GM06990 (cell line): Measurements from ENCODE around the gene REG4.
"Not testable (repeated sequence)": the region's sequence is repeated elsewhere in the genome, so short reads cannot be mapped to it uniquely, and the experiment has no call there.

Experiments
- DNase-seq: peaks from one replicate; pipeline ENCODE4 v3.0.0-alpha.2; 2011; ENCODE audit not compliant: insufficient read length; ENCODE audit errors: extremely low read depth
- H3K27me3 ChIP-seq: replicated peaks from 2 replicates; pipeline ENCODE4 v1.6.0; 2011; ENCODE audit warnings: low read length; ENCODE audit not compliant: control insufficient read depth, insufficient read depth
- H3K36me3 ChIP-seq: 2 replicates; pipeline ENCODE4 v1.5.1; 2011; ENCODE audit warnings: low read length; ENCODE audit not compliant: control insufficient read depth, insufficient read depth
- H3K4me3 ChIP-seq: replicated peaks from 2 replicates; pipeline ENCODE4 v1.5.1; 2011; ENCODE audit warnings: low read depth, mild to moderate bottlenecking, control low read depth, low read length
- TF ChIP-seq, protein P1 (sequence below): IDR thresholded peaks from 2 replicates; pipeline ENCODE4 v1.5.1; 2011; ENCODE audit warnings: low read length, control low read depth, mild to moderate bottlenecking, inconsistent platforms; ENCODE audit not compliant: insufficient read depth, poor library complexity, severe bottlenecking

Gene REG4

GRCh38 chr1:119841306-119841705, 30.0 kb upstream of the REG4 start:
- H3K36me3 ChIP-seq, result no peaks in the 10 kb centered on the region
- no peak overlapping the region for H3K4me3 ChIP-seq
- H3K27me3 ChIP-seq, result no peaks in the 10 kb centered on the region; the same call in none of the 2 replicates
- no peak for DNase-seq
- TF ChIP-seq, protein P1, sequence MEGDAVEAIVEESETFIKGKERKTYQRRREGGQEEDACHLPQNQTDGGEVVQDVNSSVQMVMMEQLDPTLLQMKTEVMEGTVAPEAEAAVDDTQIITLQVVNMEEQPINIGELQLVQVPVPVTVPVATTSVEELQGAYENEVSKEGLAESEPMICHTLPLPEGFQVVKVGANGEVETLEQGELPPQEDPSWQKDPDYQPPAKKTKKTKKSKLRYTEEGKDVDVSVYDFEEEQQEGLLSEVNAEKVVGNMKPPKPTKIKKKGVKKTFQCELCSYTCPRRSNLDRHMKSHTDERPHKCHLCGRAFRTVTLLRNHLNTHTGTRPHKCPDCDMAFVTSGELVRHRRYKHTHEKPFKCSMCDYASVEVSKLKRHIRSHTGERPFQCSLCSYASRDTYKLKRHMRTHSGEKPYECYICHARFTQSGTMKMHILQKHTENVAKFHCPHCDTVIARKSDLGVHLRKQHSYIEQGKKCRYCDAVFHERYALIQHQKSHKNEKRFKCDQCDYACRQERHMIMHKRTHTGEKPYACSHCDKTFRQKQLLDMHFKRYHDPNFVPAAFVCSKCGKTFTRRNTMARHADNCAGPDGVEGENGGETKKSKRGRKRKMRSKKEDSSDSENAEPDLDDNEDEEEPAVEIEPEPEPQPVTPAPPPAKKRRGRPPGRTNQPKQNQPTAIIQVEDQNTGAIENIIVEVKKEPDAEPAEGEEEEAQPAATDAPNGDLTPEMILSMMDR, result no peak

GRCh38 chr1:119840745-119841144, 29.5 kb upstream of the REG4 start:
- Histone ChIP-seq H3K27me3 (no peaks in the 10 kb centered on the region; the same call in none of the 2 replicates), H3K36me3 (no peaks in the 10 kb centered on the region), H3K4me3 (no peak overlapping the region)
- TF ChIP-seq, protein P1, result no peak
- DNase-seq, result no peak

DNA sequence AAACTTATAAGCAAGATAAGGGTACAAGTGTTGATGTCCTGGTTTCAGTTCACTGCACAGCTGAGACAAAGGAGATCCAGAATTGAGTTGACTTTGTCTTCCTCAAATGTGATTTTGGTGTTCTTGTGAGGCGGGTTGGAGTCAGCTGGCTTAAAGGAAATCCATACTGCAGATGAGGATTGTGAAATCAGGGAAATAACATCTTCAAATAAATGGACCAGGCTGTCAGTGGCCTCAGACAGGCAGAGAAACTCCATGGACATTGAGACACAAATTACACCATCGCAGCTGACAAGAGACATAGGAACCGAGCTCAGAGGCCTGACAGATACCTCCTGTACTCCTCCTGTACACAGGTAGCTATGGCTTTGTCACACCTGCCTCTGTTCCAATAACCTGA, 27.0 kb upstream of the REG4 start:
- H3K4me3 ChIP-seq, result no peak overlapping the region
- no peak for DNase-seq
- H3K27me3 ChIP-seq, result no peaks in the 10 kb centered on the region; the same call in none of the 2 replicates
- H3K36me3 ChIP-seq, result no peaks in the 10 kb centered on the region
- TF ChIP-seq, protein P1, result no peak

DNA sequence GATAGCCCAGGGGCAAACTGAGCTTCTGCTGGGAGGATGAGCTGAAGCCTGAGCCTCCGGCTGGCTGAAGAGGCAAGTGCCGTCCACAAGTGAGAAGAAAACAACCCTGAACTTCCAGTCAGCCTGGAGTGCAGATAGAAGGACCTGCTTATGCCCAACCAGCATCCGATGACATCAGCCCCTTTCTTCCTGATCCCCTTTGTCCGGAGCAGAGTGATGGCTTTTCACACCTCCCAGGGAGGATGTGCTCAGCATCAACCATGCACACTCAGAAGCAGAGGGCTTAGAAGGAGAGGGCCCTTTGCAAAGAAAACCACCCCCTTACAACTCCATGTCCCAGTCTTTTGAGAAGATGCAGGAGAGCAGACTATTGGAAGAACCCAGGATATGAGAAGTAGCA, 23.7 kb upstream of the REG4 start:
- no peak for DNase-seq
- TF ChIP-seq, protein P1, result no peak
- H3K4me3 ChIP-seq, result no peak overlapping the region
- H3K36me3 ChIP-seq, result no peaks in the 10 kb centered on the region
- no peaks in the 10 kb centered on the region; the same call in none of the 2 replicates for H3K27me3 ChIP-seq

GRCh38 chr1:119831027-119831426, 19.8 kb upstream of the REG4 start:
- no peaks in the 10 kb centered on the region; the same call in 1 of the 2 replicates for H3K27me3 ChIP-seq
- TF ChIP-seq, protein P1, result no peak
- DNase-seq, result no peak

DNA sequence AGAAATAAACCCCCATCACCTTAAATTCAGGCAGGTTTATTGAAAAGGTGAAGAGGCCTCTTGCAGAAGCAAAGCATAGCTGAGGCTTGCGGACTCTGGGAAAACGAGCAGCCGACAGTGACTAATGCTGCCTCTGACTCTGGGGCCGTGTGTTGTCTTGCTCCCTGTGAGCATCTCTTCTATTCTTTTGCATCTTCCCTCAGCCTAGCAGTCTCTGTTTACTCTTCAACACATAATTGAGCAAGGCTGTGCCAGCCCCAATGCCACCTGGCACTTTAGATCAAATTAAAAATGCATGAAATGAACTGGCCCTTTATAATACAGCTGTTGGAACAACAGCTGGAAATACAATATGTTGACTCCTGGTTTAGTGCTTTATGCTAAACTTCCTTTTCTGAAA, 18.4 kb upstream of the REG4 start:
- TF ChIP-seq, protein P1, result no peak
- H3K27me3 ChIP-seq, result no peaks in the 10 kb centered on the region; the same call in 1 of the 2 replicates
- no peak overlapping the region for H3K4me3 ChIP-seq
- no peaks in the 10 kb centered on the region for H3K36me3 ChIP-seq
- no peak for DNase-seq

More at GRCh38 chr1:119831027-119831426, 19.8 kb upstream of the REG4 start:
- H3K36me3 ChIP-seq, result no peaks in the 10 kb centered on the region
- H3K4me3 ChIP-seq, result no peak overlapping the region

GRCh38 chr1:119829006-119829405, 17.7 kb upstream of the REG4 start:
- not testable (repeated sequence) for H3K27me3 ChIP-seq, H3K36me3 ChIP-seq, DNase-seq, H3K4me3 ChIP-seq
